NCI-H524 treated with DMSO at 0.1 percent for 48 hours (cell line): ENCODE measurements around the gene SOX8.

Experiments used
- DNase-seq: peaks from one replicate; lab custom pipeline; 2025; lab: John Stamatoyannopoulos, UW

SOX8 gene

GRCh38 chr16:1026784-1027500, 45.4 kb downstream of the SOX8 start:
- DNase-seq: no peak

- no peak for DNase-seq
Observed at GRCh38 chr16:1027501-1027815, 45.9 kb downstream of the SOX8 start.

- no peak for DNase-seq
Observed at GRCh38 chr16:1028056-1028455, 46.5 kb downstream of the SOX8 start.

- DNase-seq: no peak
Observed at GRCh38 chr16:1028524-1029258, 47.1 kb downstream of the SOX8 start.

- no peak for DNase-seq
Observed at GRCh38 chr16:1029259-1029545, 47.6 kb downstream of the SOX8 start.

- DNase-seq: no peak
Observed at GRCh38 chr16:1030473-1030901, 48.9 kb downstream of the SOX8 start.

- no peak for DNase-seq
Observed at GRCh38 chr16:1031666-1032065, 50.1 kb downstream of the SOX8 start.

GRCh38 chr16:1032607-1033006, 51.0 kb downstream of the SOX8 start:
- DNase-seq: no peak

GRCh38 chr16:1033128-1033679, 51.6 kb downstream of the SOX8 start:
- DNase-seq: no peak

GRCh38 chr16:1034230-1035065, 52.9 kb downstream of the SOX8 start:
- DNase-seq: no peak

GRCh38 chr16:1035066-1035415, 53.5 kb downstream of the SOX8 start:
- DNase-seq: no peak

GRCh38 chr16:1036166-1036565, 54.6 kb downstream of the SOX8 start:
- no peak for DNase-seq
